Lower lobe of right lung (tissue), 2 donors: Measurements from ENCODE around the gene NR1I3. TPM values are rescaled to one million over a fixed set of nuclear protein-coding genes. Genes with fewer than 3 reads are reported as not detected.

ENCODE experiments used
- ATAC-seq, 2 donors: fragments of 200-7000 bp; cut with Tn5 transposase; one replicate each; pipeline ENCODE4 v1.9.1; 2020 to 2022; ENCODE audit warnings: mild to moderate bottlenecking in 2 of 2, moderate library complexity in 2 of 2
- DNase-seq: peaks from one replicate; pipeline ENCODE4 v3.0.0-alpha.2; 2020
- H3K27ac ChIP-seq: fragments of 200-600 bp; one replicate; pipeline ENCODE4 v1.8.0; 2022
- H3K27me3 ChIP-seq: fragments of 200-600 bp; one replicate; pipeline ENCODE4 v1.8.0; 2022; ENCODE audit warnings: low read depth
- H3K36me3 ChIP-seq: fragments of 200-600 bp; one replicate; pipeline ENCODE4 v1.8.0; 2022; ENCODE audit warnings: mild to moderate bottlenecking
- H3K4me1 ChIP-seq: fragments of 200-600 bp; one replicate; pipeline ENCODE4 v1.8.0; 2022
- H3K4me3 ChIP-seq: fragments of 200-600 bp; one replicate; pipeline ENCODE4 v1.8.0; 2022; ENCODE audit warnings: mild to moderate bottlenecking
- H3K9me3 ChIP-seq: fragments of 200-600 bp; one replicate; pipeline ENCODE4 v1.8.0; 2022
- CTCF ChIP-seq: fragments of 200-600 bp; IDR thresholded peaks from one replicate; pipeline ENCODE4 v1.8.0; 2022; ENCODE audit warnings: antibody characterized with exemption, mild to moderate bottlenecking
- intact Hi-C: fragments of 100-400 bp; cut with DNase I; formaldehyde crosslinking; loops from one replicate; pipeline ENCODE4 v1.11.0; 2022
- total RNA-seq: library from RNA; stranded (reverse); fragmentation: NEBNext Ultra II Directional; extraction: Animal tissue kit (Norgen Biotek cat#: 25700); gene quantifications from one replicate; pipeline ENCODE4 v1.2.1, GENCODE V29; 2021
- donor health status: DM: no; HTN: yes; CAD: no; lungs with severe emphysema.

Gene NR1I3
- total RNA-seq, 1 donor from 2014 or later: not detected

- no peak for TF ChIP-seq CTCF
- Histone ChIP-seq H3K4me3 (no peak overlapping the region), H3K27me3 (no peaks in the 10 kb centered on the region), H3K27ac (no peak overlapping the region), H3K36me3 (no peaks in the 10 kb centered on the region), H3K9me3 (no peaks in the 10 kb centered on the region), H3K4me1 (peaks cover 22% of the 10 kb centered on the region)
- intact Hi-C loops: no loop called here
- DNase-seq (no peak), ATAC-seq (no peak)
Measured at GRCh38 chr1:161222175-161223019, 15.6 kb downstream of the NR1I3 start.

- ATAC-seq: no peak
- H3K27ac ChIP-seq: no peak overlapping the region
- H3K36me3 ChIP-seq: no peaks in the 10 kb centered on the region
- no peaks in the 10 kb centered on the region for H3K9me3 ChIP-seq
- no peak overlapping the region for H3K4me3 ChIP-seq
- H3K4me1 ChIP-seq: peaks cover 2% of the 10 kb centered on the region
- intact Hi-C loops: no loop called here
- DNase-seq: no peak
- no peak for TF ChIP-seq CTCF
- no peaks in the 10 kb centered on the region for H3K27me3 ChIP-seq
Measured at GRCh38 chr1:161220002-161220401, 18.0 kb downstream of the NR1I3 start.

- Histone ChIP-seq H3K9me3 (no peaks in the 10 kb centered on the region), H3K36me3 (peaks cover 6% of the 10 kb centered on the region), H3K27me3 (no peaks in the 10 kb centered on the region), H3K4me3 (no peak overlapping the region), H3K4me1 (no peaks in the 10 kb centered on the region), H3K27ac (no peak overlapping the region)
- no peak for TF ChIP-seq CTCF
- intact Hi-C loops: no loop called here
- no peak for ATAC-seq
- DNase-seq: no peak
Measured at GRCh38 chr1:161219078-161219892, 18.7 kb downstream of the NR1I3 start.

DNA sequence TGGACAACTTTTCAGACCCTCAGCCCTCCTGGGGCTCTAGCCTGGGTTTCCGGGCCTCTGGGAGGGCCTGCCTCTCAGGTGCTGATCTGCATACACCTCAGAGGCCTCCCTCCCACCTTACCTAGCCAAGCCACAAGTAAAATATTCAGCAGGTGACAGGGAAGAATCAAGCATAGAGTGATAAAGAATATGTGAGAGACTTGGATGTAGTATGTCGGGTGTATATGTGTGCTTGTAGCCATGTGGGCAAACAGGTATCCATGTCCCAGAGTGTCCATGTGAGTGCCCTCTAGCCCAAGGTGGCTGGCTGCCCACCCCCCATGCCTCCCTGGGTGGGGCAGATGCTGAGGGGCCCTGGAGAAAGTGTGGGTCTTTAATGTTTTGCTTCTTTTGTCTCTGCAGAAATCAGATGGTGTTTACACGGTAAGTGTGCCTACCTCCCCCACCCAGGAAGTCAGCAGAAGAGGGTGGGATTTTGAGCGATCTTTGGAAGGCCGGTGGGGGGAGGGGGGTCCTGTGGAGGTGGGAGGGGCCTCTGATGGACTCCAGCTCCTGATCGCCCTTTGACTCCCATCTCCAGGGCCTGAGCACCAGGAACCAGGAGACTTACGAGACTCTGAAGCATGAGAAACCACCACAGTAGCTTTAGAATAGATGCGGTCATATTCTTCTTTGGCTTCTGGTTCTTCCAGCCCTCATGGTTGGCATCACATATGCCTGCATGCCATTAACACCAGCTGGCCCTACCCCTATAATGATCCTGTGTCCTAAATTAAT is 19.5 kb downstream of the NR1I3 start:
- ATAC-seq: no peak
- Histone ChIP-seq H3K27ac (peak overlapping the region; percentile 85), H3K36me3 (peaks cover 14% of the 10 kb centered on the region), H3K4me3 (peak overlapping the region; percentile 52), H3K9me3 (no peaks in the 10 kb centered on the region), H3K27me3 (no peaks in the 10 kb centered on the region), H3K4me1 (no peaks in the 10 kb centered on the region)
- no peak for TF ChIP-seq CTCF
- DNase-seq: no peak
- intact Hi-C loops: no loop called here

DNA sequence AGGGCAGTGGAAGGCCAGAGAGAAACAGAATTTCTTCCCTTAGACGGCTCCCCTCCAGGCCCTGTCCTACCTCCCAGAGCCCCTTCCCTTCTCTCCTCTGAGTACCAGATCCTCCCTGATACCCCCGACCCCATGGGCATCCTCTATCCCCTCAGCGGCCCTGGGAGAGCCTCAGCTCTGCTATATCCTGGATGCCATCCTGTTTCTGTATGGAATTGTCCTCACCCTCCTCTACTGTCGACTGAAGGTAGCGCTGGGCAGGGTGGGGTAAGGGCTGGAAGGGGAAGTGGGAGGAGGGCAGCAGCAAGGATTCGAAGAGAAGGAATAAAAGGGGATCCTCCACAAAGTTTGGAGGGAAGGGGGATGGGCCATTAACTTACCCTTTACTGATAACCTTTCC is 20.2 kb downstream of the NR1I3 start:
- TF ChIP-seq CTCF: no peak
- DNase-seq: no peak
- peak overlapping the region; percentile 85 for H3K27ac ChIP-seq
- no peaks in the 10 kb centered on the region for H3K27me3 ChIP-seq
- H3K4me1 ChIP-seq: no peaks in the 10 kb centered on the region
- peaks cover 21% of the 10 kb centered on the region for H3K36me3 ChIP-seq
- intact Hi-C loops: no loop called here
- peak overlapping the region; percentile 52 for H3K4me3 ChIP-seq
- ATAC-seq: no peak
- H3K9me3 ChIP-seq: no peaks in the 10 kb centered on the region
